Urinary bladder (tissue), 4 donors: ENCODE data around the gene HADH. TPM values are rescaled to one million over a fixed set of nuclear protein-coding genes. Genes with fewer than 3 reads are reported as not detected.
"Not testable (repeated sequence)": the region's sequence is repeated elsewhere in the genome, so short reads cannot be mapped to it uniquely, and the experiment has no call there.

Source experiments
- DNase-seq: peaks from one replicate; pipeline ENCODE4 v3.0.0-alpha.2; 2015; ENCODE audit errors: extremely low spot score
- H3K27ac ChIP-seq: one replicate; pipeline ENCODE4 v1.5.1; 2013; ENCODE audit warnings: low read depth, mild to moderate bottlenecking, moderate library complexity
- H3K36me3 ChIP-seq: one replicate; pipeline ENCODE4 v1.6.1; 2013; ENCODE audit warnings: mild to moderate bottlenecking, moderate library complexity; ENCODE audit not compliant: insufficient read depth
- H3K4me1 ChIP-seq: one replicate; pipeline ENCODE4 v1.6.1; 2013; ENCODE audit warnings: mild to moderate bottlenecking, moderate library complexity; ENCODE audit not compliant: insufficient read depth
- H3K4me3 ChIP-seq: one replicate; pipeline ENCODE4 v1.5.1; 2013; ENCODE audit warnings: low read depth, low read length
- WGBS: extraction: QIAGEN DNeasy Blood & Tissue Kit; methylation state at CpG from one replicate; pipeline ENCODE4 v1.1.7; 2013; 5-methylcytosine and 5-hydroxymethylcytosine counted together
- polyA plus RNA-seq: library from polyadenylated mRNA; stranded (reverse); fragments of 200-250 nt; gene quantifications from one replicate; pipeline ENCODE4 v1.2.3, GENCODE V29; 2013
- total RNA-seq: library from RNA; depleted of rRNA; stranded (reverse); fragments of >200 nt; gene quantifications from one replicate; pipeline ENCODE4 v1.2.3, GENCODE V29; 2014
- donor health status: healthy with polysubstance abuse.
- donor health status: healthy.

HADH gene
- total RNA-seq, result 28.1 TPM
- polyA plus RNA-seq, result 61.0 TPM

DNA sequence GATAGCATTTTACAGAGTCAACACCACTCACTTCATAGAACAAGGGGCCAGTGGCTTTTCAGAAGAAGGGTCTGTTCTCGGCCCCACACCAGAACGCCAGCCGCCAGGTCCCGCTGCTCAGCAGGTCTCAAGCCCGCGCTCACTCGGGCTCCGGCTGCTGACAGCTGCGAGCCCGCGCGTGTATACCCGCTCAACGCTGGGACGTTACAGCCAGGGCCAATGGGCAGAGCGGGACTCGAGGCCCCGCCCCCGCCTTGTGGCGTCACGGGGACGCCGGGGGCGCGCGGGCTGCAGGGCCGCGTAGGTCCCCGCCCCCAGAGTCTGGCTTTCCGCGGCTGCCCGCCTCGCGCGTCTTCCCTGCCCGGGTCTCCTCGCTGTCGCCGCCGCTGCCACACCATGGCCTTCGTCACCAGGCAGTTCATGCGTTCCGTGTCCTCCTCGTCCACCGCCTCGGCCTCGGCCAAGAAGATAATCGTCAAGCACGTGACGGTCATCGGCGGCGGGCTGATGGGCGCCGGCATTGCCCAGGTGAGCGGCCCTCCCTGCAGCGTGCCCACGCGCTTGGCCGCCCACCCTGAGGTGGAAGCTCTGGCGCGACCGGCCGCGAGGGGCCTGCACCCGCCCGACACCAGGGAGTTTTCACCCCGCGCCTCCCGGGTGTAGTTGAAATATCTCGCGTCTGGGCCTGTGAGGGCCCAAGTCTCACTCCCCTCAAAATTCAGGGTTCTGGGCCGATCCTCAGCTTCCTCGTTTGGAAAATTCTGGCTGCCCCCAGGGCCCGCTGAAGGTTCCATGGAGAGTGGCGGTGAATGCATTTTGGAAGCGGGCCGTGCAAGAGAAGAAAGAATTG is at the start of gene HADH:
Gene HADH, plus strand, starts transcription at position 353 of the 850 bp plus-strand sequence. Its CDS starts 44 bp downstream, at position 397.
- H3K27ac ChIP-seq, result peak within 1 kb of the TSS; percentile 84
- H3K36me3 ChIP-seq, result no peaks in the 10 kb centered on the region
- peak; percentile 69 for DNase-seq
- H3K4me1 ChIP-seq, result no peaks in the 10 kb centered on the region
- peak within 1 kb of the TSS; percentile 88 for H3K4me3 ChIP-seq
- WGBS, result under 1% methylated on average over 78 of the region's 78 CpGs

DNA sequence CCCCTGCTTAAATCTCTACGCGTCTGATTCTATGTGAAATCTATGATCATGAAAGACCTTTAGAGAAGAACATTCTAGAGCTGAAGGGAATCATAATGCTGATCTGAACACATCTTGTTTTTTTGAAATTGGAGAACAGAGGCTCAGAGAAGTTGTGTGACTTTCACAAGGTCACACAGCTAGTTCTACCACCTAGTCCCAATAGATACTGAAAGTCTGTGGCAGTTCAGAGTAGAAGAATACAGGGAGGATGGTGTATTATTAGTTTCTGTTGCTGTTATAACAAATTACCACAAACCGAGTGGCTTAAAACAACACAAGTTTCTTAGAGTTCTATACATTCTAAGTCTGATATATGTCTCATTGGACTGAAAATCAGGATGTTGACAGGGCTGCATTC is 43.9 kb upstream of the HADH start:
- over 99% methylated on average over 3 of the region's 3 CpGs for WGBS
- H3K36me3 ChIP-seq, result peaks cover 5% of the 10 kb centered on the region

DNA sequence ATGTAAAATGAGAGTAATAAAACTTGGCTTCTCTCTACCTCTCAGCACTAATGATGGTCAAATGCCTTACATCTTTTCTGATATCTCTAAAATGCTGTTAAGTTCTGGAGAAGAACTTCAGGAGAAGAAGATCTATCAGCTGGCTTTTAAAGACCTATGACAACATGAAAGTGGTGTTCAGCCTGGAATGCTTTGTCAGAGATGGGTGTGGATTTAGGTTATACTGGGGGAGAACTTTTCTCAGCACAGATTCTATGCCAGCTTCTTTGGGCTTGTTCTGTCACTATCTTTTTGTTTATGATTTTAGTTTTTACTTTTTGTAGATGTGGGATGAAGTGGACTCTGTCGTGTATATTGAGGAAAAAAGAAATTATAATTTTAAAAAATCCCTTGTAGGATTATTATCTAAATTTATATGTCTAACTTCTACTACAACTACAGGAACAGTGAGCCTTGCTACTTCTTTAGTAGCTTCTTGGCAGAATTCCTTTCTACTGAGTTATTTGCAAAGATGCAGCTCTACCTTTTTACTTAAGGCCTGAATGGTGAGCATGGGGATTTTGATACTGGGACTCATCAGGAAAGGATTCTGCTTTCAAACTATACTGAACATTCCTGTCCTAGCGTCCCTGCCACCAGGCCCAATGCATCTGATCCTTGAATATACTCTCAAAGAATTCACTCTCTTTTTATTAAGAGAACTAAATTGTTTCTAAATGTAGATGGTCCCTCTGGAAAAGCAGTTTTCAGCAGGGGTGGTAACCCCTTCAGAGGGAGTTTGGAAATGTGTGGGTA is 38.7 kb upstream of the HADH start:
- no peak overlapping the region for H3K4me3 ChIP-seq
- peaks cover 5% of the 10 kb centered on the region for H3K36me3 ChIP-seq
- DNase-seq, result no peak
- H3K4me1 ChIP-seq, result no peaks in the 10 kb centered on the region
- no peak overlapping the region for H3K27ac ChIP-seq
- 93% methylated on average over 2 of the region's 2 CpGs for WGBS

More for the DNA sequence above, 43.9 kb upstream of the HADH start:
- no peaks in the 10 kb centered on the region for H3K4me1 ChIP-seq
- no peak overlapping the region for H3K4me3 ChIP-seq
- H3K27ac ChIP-seq, result no peak overlapping the region
- DNase-seq, result no peak

DNA sequence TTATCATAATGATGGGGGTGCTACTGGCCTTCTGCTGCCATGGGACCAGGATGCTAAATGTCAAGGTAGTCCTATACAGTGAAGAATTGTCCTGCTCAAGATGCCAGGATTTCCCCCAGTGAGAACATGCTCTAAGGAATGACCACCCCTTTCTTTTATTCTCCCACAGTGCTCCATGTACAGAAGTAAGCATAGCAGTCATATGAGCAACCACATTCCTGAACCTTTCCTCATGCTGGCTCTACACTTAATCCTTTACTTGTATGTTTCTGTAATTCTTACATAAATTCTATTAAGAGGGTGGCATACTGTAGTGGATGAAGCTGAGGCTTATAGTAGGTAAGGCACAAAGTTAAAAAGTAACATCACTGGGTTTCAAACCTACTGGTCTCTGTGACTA is 38.1 kb upstream of the HADH start:
- Histone ChIP-seq H3K4me1 (no peaks in the 10 kb centered on the region), H3K36me3 (peaks cover 5% of the 10 kb centered on the region), H3K27ac (no peak overlapping the region), H3K4me3 (no peak overlapping the region)
- DNase-seq, result no peak

DNA sequence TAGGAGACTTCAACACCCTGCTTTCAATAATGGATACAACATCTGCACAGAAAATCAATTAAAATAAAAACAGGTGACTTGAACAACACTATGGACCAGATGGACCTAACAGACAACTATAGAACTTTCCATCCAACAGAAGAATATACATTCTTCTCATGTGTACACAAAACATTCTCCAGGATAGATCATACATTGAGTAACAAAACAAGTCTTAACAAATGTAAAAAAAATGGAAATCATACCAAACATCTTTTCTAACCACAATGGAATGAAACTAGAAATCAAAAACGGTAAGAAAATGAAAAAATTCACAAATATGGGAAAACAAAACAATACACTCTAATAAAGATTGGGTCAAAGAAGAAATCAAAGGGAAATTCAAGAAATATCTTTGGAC is 33.7 kb upstream of the HADH start:
- Histone ChIP-seq H3K27ac (no peak overlapping the region), H3K4me3 (no peak overlapping the region), H3K4me1 (no peaks in the 10 kb centered on the region), H3K36me3 (no peaks in the 10 kb centered on the region)
- 80% methylated on average over 1 of the region's 1 CpG for WGBS
- DNase-seq, result no peak

DNA sequence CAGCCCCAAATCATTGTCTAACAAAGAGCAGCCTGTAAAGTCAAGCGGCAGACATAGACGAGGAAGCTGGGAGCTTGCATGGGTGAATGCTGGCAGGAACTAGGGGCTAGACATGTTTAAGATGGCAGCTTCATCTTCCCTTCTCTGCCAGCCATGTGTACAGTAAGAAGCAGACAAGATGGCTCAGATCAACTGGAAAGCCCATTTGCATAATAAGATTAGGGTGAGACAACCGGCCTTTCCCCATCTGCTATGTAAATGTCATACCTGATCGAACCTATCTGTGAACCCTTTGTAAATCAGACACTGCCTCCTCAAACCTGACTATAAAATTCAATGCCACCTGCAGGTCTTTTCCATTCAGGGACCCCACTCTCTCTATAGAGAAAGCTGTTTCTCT is 22.8 kb upstream of the HADH start:
- WGBS, result 52% methylated on average over 4 of the region's 4 CpGs

DNA sequence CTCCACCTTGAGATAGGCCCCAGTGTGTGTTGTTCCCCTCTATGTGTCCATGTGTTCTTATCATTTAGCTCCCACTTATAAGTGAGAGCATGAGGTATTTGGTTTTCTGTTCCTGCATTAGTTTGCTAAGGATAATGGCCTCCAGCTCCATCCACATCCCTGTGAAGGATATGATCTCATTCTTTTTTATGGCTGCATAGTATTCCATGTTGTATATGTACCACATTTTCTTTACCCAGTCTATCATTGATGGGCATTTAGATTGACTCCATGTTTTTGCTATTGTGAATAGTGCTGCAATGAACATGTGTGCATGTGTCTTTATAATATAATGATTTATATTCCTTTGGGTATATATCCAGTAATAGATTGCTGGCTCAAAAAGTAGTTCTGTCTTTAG is 22.2 kb upstream of the HADH start:
- H3K27ac ChIP-seq, H3K4me3 ChIP-seq, H3K36me3 ChIP-seq, H3K4me1 ChIP-seq, DNase-seq: not testable (repeated sequence)

More for the DNA sequence above, 22.8 kb upstream of the HADH start:
- DNase-seq, result no peak
- Histone ChIP-seq H3K36me3 (no peaks in the 10 kb centered on the region), H3K4me1 (no peaks in the 10 kb centered on the region), H3K4me3 (no peak overlapping the region), H3K27ac (peak overlapping the region; percentile 38)

DNA sequence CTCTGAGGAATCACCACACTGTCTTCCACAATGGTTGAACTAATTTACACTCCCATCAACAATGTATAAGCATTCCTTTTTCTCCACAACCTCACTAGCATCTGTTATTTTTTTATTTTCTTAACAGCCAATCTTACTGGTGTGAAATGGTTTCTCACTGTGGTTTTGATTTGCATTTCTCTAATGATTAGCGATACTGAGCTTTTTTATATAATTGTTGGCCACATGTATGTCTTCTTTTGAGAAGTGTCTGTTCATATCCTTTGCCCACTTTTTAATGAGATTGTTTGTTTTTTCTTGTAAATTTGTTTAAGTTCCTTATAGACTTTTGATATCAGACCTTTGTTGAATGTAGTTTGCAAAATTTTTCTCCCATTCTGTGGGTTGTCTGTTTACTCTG is 21.8 kb upstream of the HADH start:
- H3K36me3 ChIP-seq, H3K27ac ChIP-seq, H3K4me1 ChIP-seq, H3K4me3 ChIP-seq, DNase-seq: not testable (repeated sequence)
- 97% methylated on average over 1 of the region's 1 CpG for WGBS

DNA sequence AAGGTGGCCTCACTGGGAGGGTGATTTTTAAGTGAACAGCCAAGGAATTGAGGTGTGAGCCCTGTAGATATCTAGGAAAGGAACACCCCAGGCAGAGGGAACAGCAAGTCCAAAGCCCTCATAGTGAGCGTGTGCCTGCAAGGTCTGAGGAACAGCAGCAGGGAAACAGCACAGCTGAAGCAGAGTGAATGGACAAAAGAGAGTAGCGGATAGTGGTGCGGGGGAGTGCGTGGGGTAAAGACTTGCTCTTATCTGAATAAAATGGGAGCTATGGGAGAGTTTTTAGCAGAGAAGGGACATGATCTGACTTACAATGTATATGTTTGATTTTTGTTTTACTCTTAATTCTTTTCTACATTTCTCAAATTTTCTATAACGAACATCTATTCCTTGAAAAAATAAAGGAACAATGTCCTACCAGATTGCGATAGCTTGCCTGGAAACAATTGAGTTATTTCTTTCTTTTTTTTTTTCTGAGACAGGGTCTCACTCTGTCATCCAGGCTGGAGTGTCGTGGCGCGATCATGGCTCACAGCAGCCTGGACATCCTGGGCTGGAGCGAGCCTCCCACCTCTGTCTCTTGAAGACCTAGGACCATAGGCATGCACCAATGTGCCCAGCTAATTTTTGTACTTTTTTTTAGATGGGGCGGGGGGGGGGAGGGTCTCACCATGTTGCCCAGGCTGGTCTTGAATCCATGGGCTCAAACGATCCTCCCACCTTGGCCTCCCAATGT is 19.5 kb upstream of the HADH start:
- WGBS, result 93% methylated on average over 12 of the region's 12 CpGs
- DNase-seq, result no peak
- Histone ChIP-seq H3K4me1 (no peaks in the 10 kb centered on the region), H3K27ac (no peak overlapping the region), H3K4me3 (no peak overlapping the region), H3K36me3 (no peaks in the 10 kb centered on the region)

DNA sequence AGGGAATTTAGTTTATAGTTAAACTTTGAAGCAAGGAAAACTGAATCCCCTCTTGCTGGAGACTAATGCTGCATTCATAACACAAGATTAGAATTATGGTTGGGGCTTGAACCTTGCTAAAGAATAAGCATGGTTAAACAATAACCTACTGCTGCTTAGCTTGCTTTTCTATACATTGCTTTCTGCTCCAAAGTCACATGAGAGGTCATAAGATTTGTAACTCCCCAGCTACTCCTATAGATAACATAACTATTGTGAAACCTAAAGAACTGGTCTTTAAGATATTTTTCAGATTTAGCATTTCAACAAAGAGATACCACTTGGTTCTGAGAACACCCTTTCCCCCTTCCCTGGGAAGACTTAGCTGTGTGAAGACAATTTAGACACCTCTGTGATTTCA is 17.1 kb upstream of the HADH start:
- H3K36me3 ChIP-seq, result no peaks in the 10 kb centered on the region
- H3K4me1 ChIP-seq, result no peaks in the 10 kb centered on the region
- no peak for DNase-seq
- H3K4me3 ChIP-seq, result no peak overlapping the region
- H3K27ac ChIP-seq, result no peak overlapping the region

DNA sequence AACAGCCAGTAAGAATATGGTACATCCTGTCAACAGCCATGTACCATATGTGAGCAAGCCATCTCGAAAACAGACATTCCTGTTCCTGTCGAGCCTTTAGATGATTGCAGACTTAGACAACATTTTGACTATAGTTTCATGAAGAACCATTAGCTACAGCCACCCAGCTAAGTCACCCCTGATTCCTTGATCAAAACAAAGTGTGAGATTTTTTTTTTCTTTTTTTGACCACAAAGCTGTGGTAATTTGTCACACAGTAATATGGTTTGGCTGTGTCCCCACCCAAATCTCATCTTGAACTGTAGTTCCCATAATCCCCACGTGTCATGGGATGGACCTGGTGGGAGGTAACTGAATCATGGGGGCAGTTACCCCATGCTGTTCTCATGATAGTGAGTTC is 15.2 kb upstream of the HADH start:
- H3K27ac ChIP-seq, result no peak overlapping the region
- WGBS, result 86% methylated on average over 3 of the region's 3 CpGs
- DNase-seq, result no peak
- no peaks in the 10 kb centered on the region for H3K36me3 ChIP-seq
- H3K4me1 ChIP-seq, result no peaks in the 10 kb centered on the region
- no peak overlapping the region for H3K4me3 ChIP-seq

DNA sequence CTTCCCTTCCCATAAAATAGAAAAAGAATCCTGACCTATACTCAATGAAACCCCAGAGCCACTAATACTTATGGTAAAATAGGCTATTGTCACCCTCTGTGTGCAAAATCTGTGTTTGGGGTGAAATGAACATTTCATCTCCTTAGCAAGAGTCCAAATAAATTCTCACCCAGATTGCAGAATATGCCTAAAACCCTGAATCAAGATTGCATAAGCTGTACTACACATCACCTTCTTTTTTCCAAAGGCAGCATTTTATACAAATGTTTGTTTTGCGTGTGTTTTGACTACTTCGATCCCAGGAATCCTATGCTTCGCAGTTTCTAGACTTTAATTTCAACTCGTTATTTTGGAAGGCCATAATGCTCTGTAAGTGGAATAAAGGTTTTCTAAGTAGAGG is 12.2 kb upstream of the HADH start:
- DNase-seq, result no peak
- H3K4me3 ChIP-seq, result no peak overlapping the region

DNA sequence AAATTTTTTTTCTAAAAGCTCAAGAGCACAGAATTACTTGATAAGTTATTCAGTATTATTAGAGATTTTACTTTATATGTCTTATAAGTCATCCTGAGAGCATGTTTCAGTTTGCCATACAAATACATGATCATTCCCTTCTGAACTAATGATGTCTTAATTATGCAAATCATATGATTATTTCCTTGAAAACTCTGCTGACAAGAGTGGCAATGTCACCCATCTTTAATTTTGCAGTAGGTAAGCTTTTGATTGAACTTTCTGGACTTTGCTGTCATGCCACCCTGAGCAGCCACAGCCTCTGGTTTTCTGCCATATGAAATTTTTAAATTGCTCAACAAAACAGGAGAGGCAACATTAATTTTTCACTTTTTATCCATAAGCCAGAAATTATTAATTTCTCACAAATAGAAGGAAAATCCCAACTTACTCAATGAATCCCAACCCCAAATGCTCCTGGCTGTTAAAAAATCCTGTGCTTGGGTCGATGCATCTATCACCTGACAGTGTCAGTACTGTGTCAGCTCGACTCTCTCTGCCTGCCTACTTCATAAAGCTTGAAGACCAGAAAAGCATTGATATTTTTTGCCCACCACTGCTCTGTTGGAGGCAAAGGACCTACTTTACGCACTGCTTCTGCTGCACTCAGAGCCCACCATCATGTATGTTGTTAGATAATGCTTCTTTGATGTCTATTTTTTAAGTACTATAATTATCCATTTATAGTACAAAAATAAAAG is 11.6 kb upstream of the HADH start:
- H3K27ac ChIP-seq, result no peak overlapping the region
- no peaks in the 10 kb centered on the region for H3K36me3 ChIP-seq
- 66% methylated on average over 3 of the region's 3 CpGs for WGBS
- DNase-seq, result no peak
- no peaks in the 10 kb centered on the region for H3K4me1 ChIP-seq
- H3K4me3 ChIP-seq, result no peak overlapping the region

More for the DNA sequence above, 12.2 kb upstream of the HADH start:
- Histone ChIP-seq H3K36me3 (no peaks in the 10 kb centered on the region), H3K27ac (no peak overlapping the region), H3K4me1 (no peaks in the 10 kb centered on the region)
- WGBS, result 91% methylated on average over 4 of the region's 4 CpGs
